K562 treated with DMSO at 1 percent for 4 hours (cell line): ENCODE results near the gene HRH4. TPM values are rescaled to one million over a fixed set of nuclear protein-coding genes. Genes with fewer than 3 reads are reported as not detected.

ENCODE experiments used
- total RNA-seq: library from RNA; unstranded; fragments of 300-600 nt; gene quantifications from 2 replicates; pipeline ENCODE4 v1.2.3, GENCODE V29; 2022; ENCODE audit not compliant: insufficient read depth

Gene HRH4, protein sequence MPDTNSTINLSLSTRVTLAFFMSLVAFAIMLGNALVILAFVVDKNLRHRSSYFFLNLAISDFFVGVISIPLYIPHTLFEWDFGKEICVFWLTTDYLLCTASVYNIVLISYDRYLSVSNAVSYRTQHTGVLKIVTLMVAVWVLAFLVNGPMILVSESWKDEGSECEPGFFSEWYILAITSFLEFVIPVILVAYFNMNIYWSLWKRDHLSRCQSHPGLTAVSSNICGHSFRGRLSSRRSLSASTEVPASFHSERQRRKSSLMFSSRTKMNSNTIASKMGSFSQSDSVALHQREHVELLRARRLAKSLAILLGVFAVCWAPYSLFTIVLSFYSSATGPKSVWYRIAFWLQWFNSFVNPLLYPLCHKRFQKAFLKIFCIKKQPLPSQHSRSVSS
- not detected in 2 replicates for total RNA-seq

DNA sequence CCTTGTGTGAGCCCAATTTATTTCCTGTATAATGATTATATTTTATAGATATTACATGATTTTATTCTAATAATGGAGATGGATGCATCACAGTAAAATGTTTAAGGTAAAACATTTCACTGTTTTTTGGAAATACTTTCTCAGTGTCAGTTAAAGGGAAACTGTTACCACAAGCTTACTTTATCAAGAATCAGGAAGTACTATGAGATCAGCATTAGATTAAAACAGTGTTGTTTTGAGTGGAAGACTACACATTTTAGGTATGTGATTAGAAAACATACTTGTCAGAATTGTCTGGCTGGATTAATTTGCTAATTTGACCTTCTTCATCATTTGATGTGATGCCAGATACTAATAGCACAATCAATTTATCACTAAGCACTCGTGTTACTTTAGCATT, at the start of gene HRH4:
HRH4 (plus strand) TSS at position 250 of the 400 bp plus-strand sequence; CDS start at position 342, 92 bp downstream.

DNA sequence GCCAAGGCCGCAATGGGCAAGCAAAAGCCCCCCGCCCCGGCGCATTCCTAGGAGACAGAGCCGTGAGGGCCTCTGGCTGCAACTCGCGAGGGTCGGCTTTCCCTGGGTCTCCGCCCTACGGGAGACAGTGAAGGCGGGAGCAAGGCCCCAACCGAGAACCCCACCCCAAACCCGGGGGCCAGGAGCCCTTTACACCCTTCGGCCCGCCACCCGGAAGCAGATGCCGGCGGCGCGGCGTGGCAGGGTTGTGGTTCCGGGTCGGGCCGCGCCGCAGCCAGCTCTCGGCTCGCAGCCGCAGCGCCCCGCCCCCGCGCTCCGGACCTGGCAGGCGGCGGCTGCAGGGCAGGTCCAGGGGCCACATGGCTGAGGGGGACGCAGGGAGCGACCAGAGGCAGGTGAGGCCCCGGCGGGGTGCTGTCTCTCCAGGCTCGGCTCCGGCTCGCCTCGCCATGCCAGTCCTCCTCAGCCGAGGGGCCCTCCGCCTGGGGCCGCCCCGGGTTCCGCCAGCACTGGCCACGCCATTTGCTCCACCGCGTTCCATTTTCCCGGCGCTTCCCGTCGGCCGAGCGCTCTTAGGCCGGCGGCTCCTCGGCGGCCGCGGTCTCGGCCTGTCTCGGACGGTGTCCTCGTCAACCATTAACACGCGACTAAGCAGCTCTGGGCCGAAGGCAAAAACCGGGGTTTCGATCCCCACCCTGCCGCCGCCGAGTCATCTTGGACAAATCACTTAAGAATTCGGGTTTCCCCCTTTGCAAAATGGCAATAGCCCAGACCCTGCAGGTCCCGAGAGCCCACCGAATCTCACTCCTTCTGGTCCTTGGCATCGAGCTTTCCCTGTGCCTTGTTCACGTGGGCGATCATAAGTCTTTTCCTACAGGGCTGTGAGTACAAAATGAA, 33.8 kb upstream of the HRH4 start, which contains the start of gene IMPACT:
IMPACT (plus strand) TSS at position 273 of the 897 bp plus-strand sequence; CDS start at position 360, 87 bp downstream.

Other genes starting within 250 kb of the HRH4 start
- gene OSBPL1A, start 62.8 kb upstream of the HRH4 start, total RNA-seq, result not detected in 2 replicates
- 4.6 and 5.7 TPM in 2 replicates for gene IMPACT, start 34.0 kb upstream of the HRH4 start, total RNA-seq